Upper lobe of right lung (tissue), 1 donor: Measurements from ENCODE around the gene ARID1B. TPM values are rescaled to one million over a fixed set of nuclear protein-coding genes. Genes with fewer than 3 reads are reported as not detected.

Source experiments
- ATAC-seq: fragments of 200-7000 bp; cut with Tn5 transposase; one replicate; pipeline ENCODE4 v1.9.1; 2020; ENCODE audit warnings: mild to moderate bottlenecking, moderate library complexity
- DNase-seq: peaks from one replicate; pipeline ENCODE4 v3.0.0-alpha.2; 2020
- H3K27ac ChIP-seq: fragments of 200-600 bp; one replicate; pipeline ENCODE4 v1.8.0; 2022
- H3K27me3 ChIP-seq: fragments of 200-600 bp; one replicate; pipeline ENCODE4 v1.8.0; 2022; ENCODE audit warnings: mild to moderate bottlenecking
- H3K36me3 ChIP-seq: fragments of 200-600 bp; one replicate; pipeline ENCODE4 v1.8.0; 2022
- H3K4me1 ChIP-seq: fragments of 200-600 bp; one replicate; pipeline ENCODE4 v1.8.0; 2022
- H3K4me3 ChIP-seq: fragments of 200-600 bp; one replicate; pipeline ENCODE4 v1.8.0; 2022; ENCODE audit warnings: mild to moderate bottlenecking
- H3K9me3 ChIP-seq: fragments of 200-600 bp; one replicate; pipeline ENCODE4 v1.8.0; 2022
- intact Hi-C: fragments of 100-400 bp; cut with DNase I; formaldehyde crosslinking; loops from one replicate; pipeline ENCODE4 v1.11.0; 2022
- total RNA-seq: library from RNA; stranded (reverse); fragmentation: NEBNext Ultra II Directional; extraction: Animal tissue kit (Norgen Biotek cat#: 25700); gene quantifications from one replicate; pipeline ENCODE4 v1.2.1, GENCODE V29; 2021
- TF ChIP-seq, protein P1 (sequence below): fragments of 200-600 bp; IDR thresholded peaks from one replicate; pipeline ENCODE4 v1.8.0; 2022; ENCODE audit warnings: antibody characterized with exemption
- donor health status: DM: no; HTN: yes; CAD: no; lungs with severe emphysema.

Gene ARID1B
- total RNA-seq, 1 donor from 2014 or later: 80.4 TPM

DNA sequence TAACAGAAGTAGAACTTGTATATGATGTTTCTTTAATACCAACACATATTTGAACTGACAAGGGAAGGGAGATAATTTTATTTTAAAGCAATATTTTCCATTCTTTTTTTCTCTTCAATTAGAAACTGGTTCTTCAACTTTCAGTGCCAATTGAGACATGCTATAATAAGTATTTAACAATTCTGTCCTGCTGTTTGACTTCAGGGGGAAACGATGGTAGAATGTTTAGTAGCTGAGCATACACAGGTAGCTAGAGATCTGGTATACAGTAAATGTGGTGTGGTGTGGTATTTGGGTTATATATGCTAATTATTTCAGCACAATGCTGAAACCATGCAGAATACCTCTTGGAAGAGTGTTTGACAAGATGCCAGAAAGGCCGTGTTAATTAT, 156.9 kb downstream of the ARID1B start:
- intact Hi-C loops: no loop called here
- H3K36me3 ChIP-seq: no peaks in the 10 kb centered on the region
- H3K27me3 ChIP-seq: no peaks in the 10 kb centered on the region
- no peak overlapping the region for H3K4me3 ChIP-seq
- no peak for ATAC-seq
- H3K4me1 ChIP-seq: peaks cover 15% of the 10 kb centered on the region
- DNase-seq: no peak
- peak overlapping the region; percentile 32 for H3K27ac ChIP-seq
- TF ChIP-seq, protein P1, sequence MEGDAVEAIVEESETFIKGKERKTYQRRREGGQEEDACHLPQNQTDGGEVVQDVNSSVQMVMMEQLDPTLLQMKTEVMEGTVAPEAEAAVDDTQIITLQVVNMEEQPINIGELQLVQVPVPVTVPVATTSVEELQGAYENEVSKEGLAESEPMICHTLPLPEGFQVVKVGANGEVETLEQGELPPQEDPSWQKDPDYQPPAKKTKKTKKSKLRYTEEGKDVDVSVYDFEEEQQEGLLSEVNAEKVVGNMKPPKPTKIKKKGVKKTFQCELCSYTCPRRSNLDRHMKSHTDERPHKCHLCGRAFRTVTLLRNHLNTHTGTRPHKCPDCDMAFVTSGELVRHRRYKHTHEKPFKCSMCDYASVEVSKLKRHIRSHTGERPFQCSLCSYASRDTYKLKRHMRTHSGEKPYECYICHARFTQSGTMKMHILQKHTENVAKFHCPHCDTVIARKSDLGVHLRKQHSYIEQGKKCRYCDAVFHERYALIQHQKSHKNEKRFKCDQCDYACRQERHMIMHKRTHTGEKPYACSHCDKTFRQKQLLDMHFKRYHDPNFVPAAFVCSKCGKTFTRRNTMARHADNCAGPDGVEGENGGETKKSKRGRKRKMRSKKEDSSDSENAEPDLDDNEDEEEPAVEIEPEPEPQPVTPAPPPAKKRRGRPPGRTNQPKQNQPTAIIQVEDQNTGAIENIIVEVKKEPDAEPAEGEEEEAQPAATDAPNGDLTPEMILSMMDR: no peak
- H3K9me3 ChIP-seq: no peaks in the 10 kb centered on the region

DNA sequence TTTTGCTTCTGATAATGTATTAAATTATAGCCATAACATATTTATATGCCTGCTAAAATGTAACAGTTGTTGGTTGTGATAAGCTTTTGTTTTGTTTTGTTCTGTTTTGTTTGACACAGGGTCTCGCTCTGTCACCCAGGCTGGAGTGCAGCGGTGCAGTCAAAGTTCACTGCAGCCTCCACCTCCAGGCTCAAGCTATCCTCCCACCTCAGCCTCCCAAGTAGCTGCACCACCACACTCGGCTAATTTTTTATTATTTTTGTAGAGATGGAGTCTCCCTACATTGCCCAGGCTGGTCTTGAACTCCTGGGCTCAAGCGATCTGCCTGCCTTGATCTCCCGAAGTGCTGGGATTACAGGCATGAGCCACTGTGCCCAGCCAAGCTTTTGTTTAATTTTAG, 157.8 kb downstream of the ARID1B start:
- H3K4me3 ChIP-seq: no peak overlapping the region
- DNase-seq (no peak), ATAC-seq (no peak)
- H3K27ac ChIP-seq: no peak overlapping the region
- H3K4me1 ChIP-seq: peaks cover 18% of the 10 kb centered on the region
- intact Hi-C loops: no loop called here
- no peaks in the 10 kb centered on the region for H3K27me3 ChIP-seq
- H3K9me3 ChIP-seq: no peaks in the 10 kb centered on the region
- TF ChIP-seq, protein P1: no peak
- H3K36me3 ChIP-seq: no peaks in the 10 kb centered on the region

DNA sequence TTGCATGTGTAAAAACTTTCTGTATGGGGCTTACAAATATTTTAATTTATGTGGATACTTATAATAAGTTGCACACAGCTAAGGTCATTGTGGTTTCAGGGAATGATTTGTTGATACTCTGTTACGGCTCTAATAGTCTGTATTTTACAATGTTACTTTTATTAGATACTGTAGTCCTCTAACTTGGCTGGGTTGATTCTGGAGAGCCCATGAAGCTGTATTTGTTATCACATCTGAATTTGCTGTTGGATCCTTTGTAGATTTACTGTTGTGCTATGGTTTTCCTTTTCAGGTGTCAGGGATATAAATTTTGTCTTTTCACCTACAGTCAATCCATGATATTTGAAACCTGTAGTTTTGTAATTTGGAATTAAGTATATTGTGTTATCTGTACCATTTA, 161.0 kb downstream of the ARID1B start:
- TF ChIP-seq, protein P1: no peak
- intact Hi-C loops: no loop called here
- Histone ChIP-seq H3K9me3 (no peaks in the 10 kb centered on the region), H3K4me3 (no peak overlapping the region), H3K27me3 (no peaks in the 10 kb centered on the region), H3K36me3 (no peaks in the 10 kb centered on the region), H3K27ac (no peak overlapping the region), H3K4me1 (peaks cover 23% of the 10 kb centered on the region)
- DNase-seq: no peak
- no peak for ATAC-seq

DNA sequence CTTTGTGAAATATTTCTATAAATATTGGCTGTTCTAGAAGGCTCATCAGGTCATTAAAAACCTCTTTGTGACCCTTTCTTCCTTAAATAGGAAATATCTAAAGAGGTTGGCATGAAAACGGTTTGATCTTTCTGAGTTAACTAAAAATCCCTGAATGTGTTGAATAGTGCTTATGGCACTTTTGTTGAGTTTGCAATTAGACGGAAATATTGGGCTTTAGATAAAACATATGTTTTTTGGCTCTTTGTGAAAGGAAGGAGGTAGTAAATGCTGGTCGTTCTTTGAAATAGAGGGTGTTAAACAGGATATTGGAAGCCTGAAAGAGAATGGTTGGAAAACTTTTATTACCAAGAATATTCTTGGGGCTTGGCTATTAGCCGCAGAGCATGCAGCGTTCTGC, 163.0 kb downstream of the ARID1B start:
- intact Hi-C loops: no loop called here

DNA sequence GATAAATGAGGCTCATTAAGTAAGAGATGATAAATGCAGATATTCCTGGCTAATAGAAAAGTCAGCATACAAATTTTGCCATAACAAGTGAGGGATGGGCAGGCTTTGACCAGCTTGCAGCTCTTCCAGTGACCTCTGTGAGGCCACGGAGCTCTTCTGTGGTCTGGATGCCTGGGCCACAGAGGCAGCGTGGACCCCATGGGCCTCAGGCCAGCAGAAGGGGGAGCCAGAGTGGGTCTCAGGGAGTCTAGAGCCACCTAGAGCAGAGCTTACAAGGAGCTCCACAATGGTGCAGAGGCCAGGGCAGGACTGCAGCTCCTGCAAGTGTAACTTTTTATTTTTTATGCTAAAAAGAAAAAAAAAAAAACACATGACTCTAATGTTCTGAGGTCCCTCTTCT, 165.1 kb downstream of the ARID1B start:
- Histone ChIP-seq H3K36me3 (no peaks in the 10 kb centered on the region), H3K4me3 (no peak overlapping the region), H3K9me3 (no peaks in the 10 kb centered on the region), H3K4me1 (peaks cover 23% of the 10 kb centered on the region), H3K27ac (no peak overlapping the region), H3K27me3 (no peaks in the 10 kb centered on the region)
- ATAC-seq: no peak
- intact Hi-C loops: no loop called here
- TF ChIP-seq, protein P1: no peak
- DNase-seq: no peak

More for the DNA sequence above, 163.0 kb downstream of the ARID1B start:
- H3K36me3 ChIP-seq: no peaks in the 10 kb centered on the region
- H3K9me3 ChIP-seq: no peaks in the 10 kb centered on the region
- no peak for ATAC-seq
- no peaks in the 10 kb centered on the region for H3K27me3 ChIP-seq
- H3K4me1 ChIP-seq: peaks cover 23% of the 10 kb centered on the region
- no peak for DNase-seq
- H3K4me3 ChIP-seq: no peak overlapping the region
- TF ChIP-seq, protein P1: no peak
- H3K27ac ChIP-seq: no peak overlapping the region

DNA sequence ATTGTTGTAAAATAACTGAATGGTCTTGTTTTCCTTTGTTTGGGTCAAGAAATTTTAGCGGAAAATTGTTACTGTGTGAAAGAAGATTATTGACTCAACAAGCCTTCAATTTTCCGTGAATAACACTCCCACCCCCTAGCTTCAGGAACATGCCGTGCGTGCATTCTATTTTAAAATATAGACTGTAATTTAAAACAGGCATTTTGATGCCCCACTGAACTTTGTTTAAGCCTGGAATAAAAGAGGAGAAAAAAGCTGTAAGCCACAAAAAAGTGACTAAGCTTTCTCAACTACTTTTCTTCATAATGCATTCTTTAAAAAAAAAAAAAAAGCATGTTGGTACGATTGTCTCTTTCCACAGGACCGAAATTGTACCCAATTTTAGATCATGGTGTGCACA, 166.0 kb downstream of the ARID1B start:
- no peaks in the 10 kb centered on the region for H3K9me3 ChIP-seq
- H3K27me3 ChIP-seq: no peaks in the 10 kb centered on the region
- no peak for ATAC-seq
- H3K4me3 ChIP-seq: no peak overlapping the region
- TF ChIP-seq, protein P1: no peak
- H3K27ac ChIP-seq: no peak overlapping the region
- DNase-seq: no peak
- H3K36me3 ChIP-seq: no peaks in the 10 kb centered on the region
- H3K4me1 ChIP-seq: peaks cover 22% of the 10 kb centered on the region
- intact Hi-C loops: no loop called here
